Nephron (organoid): ENCODE measurements around the gene SOX8.

Experiments used
- H3K27ac Mint-ChIP-seq, 3 experiments: 2 replicates each; pipeline ENCODE4 v1.8.0; 2020; ENCODE audit warnings: mixed read lengths in 3 of 3, mild to moderate bottlenecking in 2 of 3, moderate library complexity in 1 of 3
- H3K27me3 Mint-ChIP-seq: 2 replicates; pipeline ENCODE4 v1.8.0; 2021; ENCODE audit warnings: low read depth, mild to moderate bottlenecking, moderate library complexity, mixed read lengths
- H3K36me3 Mint-ChIP-seq: 2 replicates; pipeline ENCODE4 v1.8.0; 2020; ENCODE audit warnings: low read depth, mixed read lengths
- H3K4me1 Mint-ChIP-seq: 2 replicates; pipeline ENCODE4 v1.8.0; 2020; ENCODE audit warnings: mixed read lengths
- H3K4me3 Mint-ChIP-seq, 3 experiments: 2 replicates each; pipeline ENCODE4 v1.8.0; 2020; ENCODE audit warnings: mild to moderate bottlenecking in 3 of 3, mixed read lengths in 3 of 3, moderate library complexity in 2 of 3
- H3K9me3 Mint-ChIP-seq: 2 replicates; pipeline ENCODE4 v1.8.0; 2020; ENCODE audit warnings: mixed read lengths
- CTCF ChIP-seq, 3 experiments: fragments of 200-600 bp; sonication (generic); IDR thresholded peaks; one replicate each; pipeline ENCODE4 v1.5.0; 2021; ENCODE audit warnings: antibody characterized with exemption in 3 of 3; ENCODE audit not compliant: unreplicated experiment in 3 of 3

SOX8 gene

GRCh38 chr16:1009358-1010150, 28.0 kb downstream of the SOX8 start:
- Mint-ChIP-seq H3K4me1 (peaks cover 15% of the 10 kb centered on the region), H3K27me3 (peaks cover 32% of the 10 kb centered on the region), H3K36me3 (no peaks in the 10 kb centered on the region), H3K27ac (no peak overlapping the region), H3K4me3 (no peak overlapping the region), H3K9me3 (no peaks in the 10 kb centered on the region)
- TF ChIP-seq CTCF (IDR thresholded peaks at IDR 0.05; ENCODE audit: unreplicated experiment in 3 of 3), result no peak

- peaks cover 32% of the 10 kb centered on the region for H3K27me3 Mint-ChIP-seq
- H3K36me3 Mint-ChIP-seq, result no peaks in the 10 kb centered on the region
- no peaks in the 10 kb centered on the region for H3K9me3 Mint-ChIP-seq
- peaks cover 19% of the 10 kb centered on the region for H3K4me1 Mint-ChIP-seq
- peak overlapping the region in 2 of 3 experiments; percentile 49 to 59 for H3K27ac Mint-ChIP-seq
- peak overlapping the region in 1 of 3 experiments; percentile 35 for H3K4me3 Mint-ChIP-seq
- no peak for TF ChIP-seq CTCF (IDR thresholded peaks at IDR 0.05; ENCODE audit: unreplicated experiment in 3 of 3)
Observed at GRCh38 chr16:1010251-1010650, 28.7 kb downstream of the SOX8 start.

- Mint-ChIP-seq H3K27ac (peak overlapping the region in 1 of 3 experiments; percentile 29), H3K4me1 (peaks cover 20% of the 10 kb centered on the region), H3K9me3 (no peaks in the 10 kb centered on the region), H3K36me3 (no peaks in the 10 kb centered on the region), H3K27me3 (peaks cover 30% of the 10 kb centered on the region), H3K4me3 (no peak overlapping the region)
- no peak for TF ChIP-seq CTCF (IDR thresholded peaks at IDR 0.05; ENCODE audit: unreplicated experiment in 3 of 3)
Observed at GRCh38 chr16:1010815-1011214, 29.2 kb downstream of the SOX8 start.

GRCh38 chr16:1011316-1012082, 29.9 kb downstream of the SOX8 start:
- peak overlapping the region in 1 of 3 experiments; percentile 12 for H3K4me3 Mint-ChIP-seq
- H3K9me3 Mint-ChIP-seq, result no peaks in the 10 kb centered on the region
- H3K27me3 Mint-ChIP-seq, result peaks cover 25% of the 10 kb centered on the region
- no peaks in the 10 kb centered on the region for H3K36me3 Mint-ChIP-seq
- no peak for TF ChIP-seq CTCF (IDR thresholded peaks at IDR 0.05; ENCODE audit: unreplicated experiment in 3 of 3)
- H3K4me1 Mint-ChIP-seq, result peaks cover 20% of the 10 kb centered on the region
- peak overlapping the region in 2 of 3 experiments; percentile 29 to 45 for H3K27ac Mint-ChIP-seq

- H3K27me3 Mint-ChIP-seq, result peaks cover 27% of the 10 kb centered on the region
- H3K9me3 Mint-ChIP-seq, result no peaks in the 10 kb centered on the region
- no peak for TF ChIP-seq CTCF (IDR thresholded peaks at IDR 0.05; ENCODE audit: unreplicated experiment in 3 of 3)
- peaks cover 21% of the 10 kb centered on the region for H3K4me1 Mint-ChIP-seq
- no peaks in the 10 kb centered on the region for H3K36me3 Mint-ChIP-seq
- peak overlapping the region in 1 of 3 experiments; percentile 29 for H3K27ac Mint-ChIP-seq
- H3K4me3 Mint-ChIP-seq, result no peak overlapping the region
Observed at GRCh38 chr16:1012135-1012534, 30.6 kb downstream of the SOX8 start.
